Hepatocyte (in vitro differentiated cells): ENCODE results near the gene LURAP1L.

Experiments used
- EZH2 ChIP-seq: fragments of 200-600 bp; sonication (generic); IDR thresholded peaks from 2 replicates; pipeline ENCODE4 v1.6.1; 2016; ENCODE audit warnings: antibody characterized with exemption, mild to moderate bottlenecking, borderline replicate concordance
- TF ChIP-seq, protein P1 (sequence below): fragments of 200-600 bp; sonication (generic); IDR thresholded peaks from 2 replicates; pipeline ENCODE4 v1.5.1; 2016; ENCODE audit warnings: antibody characterized with exemption, mild to moderate bottlenecking; ENCODE audit not compliant: poor library complexity

DNA sequence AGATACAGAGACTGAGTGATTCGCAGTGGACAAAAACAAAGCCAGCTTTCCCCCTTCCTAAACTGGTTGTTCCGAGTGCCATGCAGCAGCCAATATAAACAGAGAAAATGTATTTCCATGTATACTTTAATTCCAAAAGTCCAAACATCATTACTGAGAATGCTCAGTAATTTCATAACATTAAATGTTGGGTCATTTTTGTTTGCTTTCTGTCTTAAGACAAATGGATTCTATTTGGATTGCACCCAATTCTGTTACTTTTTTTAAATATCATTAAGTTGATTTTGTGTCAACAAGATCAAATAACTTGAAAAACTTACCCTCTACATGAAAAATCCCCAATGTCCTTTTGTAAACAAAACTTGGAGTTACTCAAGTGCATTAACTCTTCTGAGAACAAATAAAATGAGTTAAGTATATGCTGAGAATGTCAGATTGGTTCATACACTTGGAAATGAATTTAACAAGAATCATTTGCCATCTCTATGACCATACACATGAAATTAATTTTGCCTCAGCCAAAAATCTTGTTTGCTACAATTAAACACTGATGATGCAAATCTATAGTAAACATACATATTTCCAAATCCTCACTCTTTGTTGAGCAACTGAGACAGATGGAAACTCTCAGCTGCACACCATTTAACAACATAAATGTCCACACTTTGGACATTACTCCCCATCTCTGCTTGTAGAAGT is 19.4 kb downstream of the LURAP1L start:
- TF ChIP-seq EZH2 = no peak
- TF ChIP-seq, protein P1, sequence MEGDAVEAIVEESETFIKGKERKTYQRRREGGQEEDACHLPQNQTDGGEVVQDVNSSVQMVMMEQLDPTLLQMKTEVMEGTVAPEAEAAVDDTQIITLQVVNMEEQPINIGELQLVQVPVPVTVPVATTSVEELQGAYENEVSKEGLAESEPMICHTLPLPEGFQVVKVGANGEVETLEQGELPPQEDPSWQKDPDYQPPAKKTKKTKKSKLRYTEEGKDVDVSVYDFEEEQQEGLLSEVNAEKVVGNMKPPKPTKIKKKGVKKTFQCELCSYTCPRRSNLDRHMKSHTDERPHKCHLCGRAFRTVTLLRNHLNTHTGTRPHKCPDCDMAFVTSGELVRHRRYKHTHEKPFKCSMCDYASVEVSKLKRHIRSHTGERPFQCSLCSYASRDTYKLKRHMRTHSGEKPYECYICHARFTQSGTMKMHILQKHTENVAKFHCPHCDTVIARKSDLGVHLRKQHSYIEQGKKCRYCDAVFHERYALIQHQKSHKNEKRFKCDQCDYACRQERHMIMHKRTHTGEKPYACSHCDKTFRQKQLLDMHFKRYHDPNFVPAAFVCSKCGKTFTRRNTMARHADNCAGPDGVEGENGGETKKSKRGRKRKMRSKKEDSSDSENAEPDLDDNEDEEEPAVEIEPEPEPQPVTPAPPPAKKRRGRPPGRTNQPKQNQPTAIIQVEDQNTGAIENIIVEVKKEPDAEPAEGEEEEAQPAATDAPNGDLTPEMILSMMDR = no peak
